H54 (cell line): ENCODE data around the gene SLC25A45.
"Not testable (repeated sequence)": the region's sequence is repeated elsewhere in the genome, so short reads cannot be mapped to it uniquely, and the experiment has no call there.

ENCODE experiments used
- DNase-seq: peaks from one replicate; pipeline ENCODE4 v3.0.0; 2011; ENCODE audit warnings: low spot score, mixed read lengths; ENCODE audit not compliant: insufficient read length
- FAIRE-seq: peaks from 3 replicates; lab custom pipeline; 2011; peaks lifted over from hg19 to GRCh38; lab: Jason Lieb, UNC
- POLR2A ChIP-seq: IDR thresholded peaks from 2 replicates; pipeline ENCODE4 v1.6.1; 2011; ENCODE audit warnings: low read depth, mild to moderate bottlenecking, low read length

SLC25A45 gene

GRCh38 chr11:65418431-65418680 is 35.9 kb upstream of the SLC25A45 start:
- no peak for FAIRE-seq
- DNase-seq: no peak
- TF ChIP-seq POLR2A: no peak

GRCh38 chr11:65417702-65418430 is 35.4 kb upstream of the SLC25A45 start:
- no peak for FAIRE-seq
- no peak for DNase-seq
- no peak for TF ChIP-seq POLR2A

- DNase-seq: no peak
- no peak for TF ChIP-seq POLR2A
- no peak for FAIRE-seq
Measured at GRCh38 chr11:65416841-65417701, 34.6 kb upstream of the SLC25A45 start.

- FAIRE-seq: no peak
- TF ChIP-seq POLR2A: peak; percentile 33; the same call in 1 of the 2 replicates
Measured at GRCh38 chr11:65416341-65416824, 33.9 kb upstream of the SLC25A45 start.

GRCh38 chr11:65415499-65416340 is 33.3 kb upstream of the SLC25A45 start:
- no peak for FAIRE-seq
- DNase-seq: no peak
- TF ChIP-seq POLR2A: no peak

More at GRCh38 chr11:65416341-65416824, 33.9 kb upstream of the SLC25A45 start:
- DNase-seq: peak; percentile 68

- DNase-seq (no peak), FAIRE-seq (no peak)
- TF ChIP-seq POLR2A: no peak
Measured at GRCh38 chr11:65414776-65415498, 32.5 kb upstream of the SLC25A45 start.

GRCh38 chr11:65413077-65413664 is 30.7 kb upstream of the SLC25A45 start:
- not testable (repeated sequence) for FAIRE-seq, DNase-seq

GRCh38 chr11:65412271-65413076 is 30.0 kb upstream of the SLC25A45 start:
- FAIRE-seq (no peak), DNase-seq (no peak)
- no peak for TF ChIP-seq POLR2A

- TF ChIP-seq POLR2A: no peak
- no peak for FAIRE-seq
- no peak for DNase-seq
Measured at GRCh38 chr11:65411681-65412070, 29.2 kb upstream of the SLC25A45 start.

GRCh38 chr11:65410936-65411680 is 28.7 kb upstream of the SLC25A45 start:
- DNase-seq (no peak), FAIRE-seq (no peak)
- TF ChIP-seq POLR2A: no peak

- TF ChIP-seq POLR2A: no peak
- DNase-seq: no peak
- no peak for FAIRE-seq
Measured at GRCh38 chr11:65404638-65405339, 22.3 kb upstream of the SLC25A45 start.
